PC-3 (cell line): Measurements from ENCODE around the gene GRXCR2. TPM values are rescaled to one million over a fixed set of nuclear protein-coding genes. Genes with fewer than 3 reads are reported as not detected.

ENCODE experiments used
- ATAC-seq: fragments of 200-7000 bp; cut with Tn5 transposase; 2 replicates; pipeline ENCODE4 v1.9.1; 2020; ENCODE audit warnings: mild to moderate bottlenecking, moderate library complexity
- BruUV-seq: library from RNA; stranded (reverse); fragments of 400-500 nt; replicated peaks from 2 replicates; lab custom pipeline; 2021; lab: Mats Ljungman, UMichigan
- CTCF ChIA-PET: fragments of 300-600 bp; sonication (Branson Sonifier 250); formaldehyde crosslinking; loops from one replicate; lab custom pipeline; 2022; ENCODE audit warnings: antibody characterized with exemption; lab: Charles Lee
- POLR2A ChIA-PET: fragments of 300-600 bp; sonication (Branson Sonifier 250); formaldehyde crosslinking; loops from one replicate; lab custom pipeline; 2022; ENCODE audit warnings: antibody characterized with exemption; ENCODE audit not compliant: unreplicated experiment; lab: Charles Lee
- DNase-seq: peaks from one replicate; pipeline ENCODE4 v3.0.0-alpha.2; 2015
- H2AFZ ChIP-seq: fragments of 300-600 bp; sonication (generic); 2 replicates; pipeline ENCODE4 v1.6.0; 2016; ENCODE audit warnings: antibody characterized with exemption, low read length
- H3F3A ChIP-seq: fragments of 300-600 bp; sonication (generic); one replicate; pipeline ENCODE4 v1.6.0; 2017; ENCODE audit warnings: antibody characterized with exemption, low read length, control low read depth, mild to moderate bottlenecking; ENCODE audit not compliant: unreplicated experiment
- H3K27ac ChIP-seq: fragments of 300-600 bp; sonication (generic); 2 replicates; pipeline ENCODE4 v1.5.1; 2016; ENCODE audit warnings: mild to moderate bottlenecking, low read length
- H3K27me3 ChIP-seq: fragments of 300-600 bp; sonication (generic); 2 replicates; pipeline ENCODE4 v1.6.1; 2016; ENCODE audit warnings: low read length, mixed read lengths
- H3K36me3 ChIP-seq: fragments of 300-600 bp; sonication (generic); 2 replicates; pipeline ENCODE4 v1.6.1; 2016; ENCODE audit warnings: low read depth, mixed run types, low read length, mixed read lengths
- H3K4me1 ChIP-seq: fragments of 300-600 bp; sonication (generic); 2 replicates; pipeline ENCODE4 v1.5.1; 2016; ENCODE audit warnings: low read length; ENCODE audit not compliant: insufficient read depth
- H3K4me2 ChIP-seq: fragments of 300-600 bp; sonication (generic); 2 replicates; pipeline ENCODE4 v1.6.0; 2016; ENCODE audit warnings: low read length
- H3K4me3 ChIP-seq: fragments of 300-600 bp; sonication (generic); 2 replicates; pipeline ENCODE4 v1.5.1; 2016; ENCODE audit warnings: mild to moderate bottlenecking, low read length, mixed read lengths
- H3K79me2 ChIP-seq: fragments of 300-600 bp; sonication (generic); 2 replicates; pipeline ENCODE4 v1.6.1; 2017; ENCODE audit warnings: low read length, mixed read lengths
- H3K9ac ChIP-seq: fragments of 300-600 bp; sonication (generic); 2 replicates; pipeline ENCODE4 v1.6.0; 2016; ENCODE audit warnings: mild to moderate bottlenecking, low read length
- H3K9me2 ChIP-seq: fragments of 300-600 bp; sonication (generic); replicated peaks from 2 replicates; pipeline ENCODE4 v1.6.1; 2016; ENCODE audit warnings: mixed run types, low read length, mixed read lengths
- H3K9me3 ChIP-seq: fragments of 300-600 bp; sonication (generic); 2 replicates; pipeline ENCODE4 v1.6.1; 2016; ENCODE audit warnings: low read length, mixed read lengths
- H4K20me1 ChIP-seq: fragments of 300-600 bp; sonication (generic); 2 replicates; pipeline ENCODE4 v1.6.1; 2016; ENCODE audit warnings: low read length, mixed read lengths
- EZH2 ChIP-seq: fragments of 300-600 bp; sonication (generic); IDR thresholded peaks from one replicate; pipeline ENCODE4 v1.6.1; 2017; ENCODE audit warnings: antibody characterized with exemption, mild to moderate bottlenecking, low read length; ENCODE audit not compliant: unreplicated experiment
- EZH2phosphoT487 ChIP-seq: fragments of 300-600 bp; sonication (generic); IDR thresholded peaks from 2 replicates; pipeline ENCODE4 v1.6.1; 2018; ENCODE audit warnings: mild to moderate bottlenecking, antibody characterized with exemption, low read length, borderline replicate concordance
- intact Hi-C: fragments of 100-400 bp; cut with micrococcal nuclease; formaldehyde crosslinking; loops from 2 replicates; pipeline ENCODE4 v1.9.0; 2023
- total RNA-seq: library from RNA; depleted of rRNA; stranded (reverse); fragments of >200 nt; gene quantifications from 2 replicates; pipeline ENCODE4 v1.2.3, GENCODE V29; 2014
- TF ChIP-seq, protein P1 (sequence below): fragments of 300-600 bp; sonication (generic); conservative IDR thresholded peaks from 2 replicates; pipeline ENCODE4 v1.5.1; 2017; ENCODE audit warnings: antibody characterized with exemption, low read depth, mild to moderate bottlenecking, low read length

GRXCR2 gene
- total RNA-seq, 1 experiment from 2014 or later = not detected

- H3K9me2 ChIP-seq = no peaks in the 10 kb centered on the region
- no TSS peak for BruUV-seq
- no peaks in the 10 kb centered on the region for H3K27me3 ChIP-seq
- H3K9me3 ChIP-seq = no peaks in the 10 kb centered on the region
- H3K4me2 ChIP-seq = no peak overlapping the region
- H4K20me1 ChIP-seq = no peaks in the 10 kb centered on the region
- no peak overlapping the region for H3K4me3 ChIP-seq
- no peak overlapping the region for H2AFZ ChIP-seq
- no peak for TF ChIP-seq EZH2phosphoT487
- CTCF ChIA-PET = no interaction called here
- no peak overlapping the region for H3K27ac ChIP-seq
- no peak for DNase-seq
- no peak for ATAC-seq
- POLR2A ChIA-PET = no interaction called here
- H3K79me2 ChIP-seq = no peaks in the 10 kb centered on the region
- intact Hi-C loops = no loop called here
- H3K9ac ChIP-seq = no peak overlapping the region
- H3K4me1 ChIP-seq = peaks cover 5% of the 10 kb centered on the region; the same call in 1 of the 2 replicates
- H3F3A ChIP-seq = no peaks in the 10 kb centered on the region
- no peaks in the 10 kb centered on the region for H3K36me3 ChIP-seq
These were observed 43.3 kb upstream of the GRXCR2 start for GRCh38 chr5:145915970-145916638.

DNA sequence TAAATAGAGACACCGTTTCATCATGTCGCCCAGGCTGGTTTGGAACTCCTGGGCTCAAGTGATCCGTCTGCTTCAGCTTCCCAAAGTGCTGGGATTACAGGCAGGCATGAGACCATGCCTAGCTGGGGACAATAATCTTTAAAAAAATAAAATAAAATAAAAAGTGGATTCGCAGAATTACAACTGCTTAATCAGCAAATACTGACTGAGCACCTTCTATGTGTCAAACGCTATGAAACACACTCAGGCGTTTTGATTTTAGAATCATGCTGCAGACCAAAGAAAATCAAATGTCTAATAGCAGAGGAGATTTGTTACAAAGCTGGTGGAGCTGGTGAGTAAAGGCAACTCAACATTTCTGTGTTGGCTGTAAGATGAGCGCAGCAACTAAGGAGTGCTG, 40.9 kb upstream of the GRXCR2 start:
- Histone ChIP-seq H3K9ac (no peak overlapping the region), H2AFZ (no peak overlapping the region), H3K4me1 (peaks cover 5% of the 10 kb centered on the region; the same call in 1 of the 2 replicates), H3F3A (no peaks in the 10 kb centered on the region), H3K9me3 (no peaks in the 10 kb centered on the region), H4K20me1 (no peaks in the 10 kb centered on the region), H3K27ac (no peak overlapping the region), H3K36me3 (no peaks in the 10 kb centered on the region), H3K4me3 (no peak overlapping the region), H3K79me2 (no peaks in the 10 kb centered on the region), H3K9me2 (no peaks in the 10 kb centered on the region), H3K27me3 (no peaks in the 10 kb centered on the region), H3K4me2 (no peak overlapping the region)
- BruUV-seq = no TSS peak
- DNase-seq (no peak), ATAC-seq (no peak)
- TF ChIP-seq EZH2phosphoT487 = no peak
- TF ChIP-seq, protein P1, sequence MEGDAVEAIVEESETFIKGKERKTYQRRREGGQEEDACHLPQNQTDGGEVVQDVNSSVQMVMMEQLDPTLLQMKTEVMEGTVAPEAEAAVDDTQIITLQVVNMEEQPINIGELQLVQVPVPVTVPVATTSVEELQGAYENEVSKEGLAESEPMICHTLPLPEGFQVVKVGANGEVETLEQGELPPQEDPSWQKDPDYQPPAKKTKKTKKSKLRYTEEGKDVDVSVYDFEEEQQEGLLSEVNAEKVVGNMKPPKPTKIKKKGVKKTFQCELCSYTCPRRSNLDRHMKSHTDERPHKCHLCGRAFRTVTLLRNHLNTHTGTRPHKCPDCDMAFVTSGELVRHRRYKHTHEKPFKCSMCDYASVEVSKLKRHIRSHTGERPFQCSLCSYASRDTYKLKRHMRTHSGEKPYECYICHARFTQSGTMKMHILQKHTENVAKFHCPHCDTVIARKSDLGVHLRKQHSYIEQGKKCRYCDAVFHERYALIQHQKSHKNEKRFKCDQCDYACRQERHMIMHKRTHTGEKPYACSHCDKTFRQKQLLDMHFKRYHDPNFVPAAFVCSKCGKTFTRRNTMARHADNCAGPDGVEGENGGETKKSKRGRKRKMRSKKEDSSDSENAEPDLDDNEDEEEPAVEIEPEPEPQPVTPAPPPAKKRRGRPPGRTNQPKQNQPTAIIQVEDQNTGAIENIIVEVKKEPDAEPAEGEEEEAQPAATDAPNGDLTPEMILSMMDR = no peak
- intact Hi-C loops = no loop called here
- CTCF ChIA-PET = no interaction called here
- POLR2A ChIA-PET = no interaction called here

DNA sequence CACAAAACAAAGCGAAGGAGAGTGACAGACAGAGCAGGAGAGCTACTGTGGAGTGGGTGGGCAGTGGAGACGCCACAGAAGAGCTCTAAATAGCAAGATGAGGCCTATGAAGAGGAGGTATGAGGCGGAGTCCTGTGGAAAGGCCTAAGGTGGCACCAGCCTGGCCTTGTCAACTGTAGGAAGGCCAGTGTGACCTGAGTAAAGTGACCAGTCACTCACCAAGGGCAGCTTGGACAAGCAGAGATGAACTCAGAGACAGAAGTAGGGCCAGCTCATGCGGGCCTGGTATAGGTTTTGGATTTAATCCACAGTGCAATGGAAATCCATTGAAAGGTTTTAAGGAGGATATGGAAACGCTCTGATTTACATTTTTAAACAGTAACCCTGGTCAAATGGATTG, 39.8 kb upstream of the GRXCR2 start:
- no TSS peak for BruUV-seq

More for the DNA sequence above, 39.8 kb upstream of the GRXCR2 start:
- Histone ChIP-seq H3K4me1 (peaks cover 5% of the 10 kb centered on the region; the same call in 1 of the 2 replicates), H3K9ac (no peak overlapping the region), H3K9me2 (no peaks in the 10 kb centered on the region), H3K36me3 (no peaks in the 10 kb centered on the region), H3K9me3 (no peaks in the 10 kb centered on the region), H3K27ac (no peak overlapping the region), H4K20me1 (no peaks in the 10 kb centered on the region), H3K27me3 (no peaks in the 10 kb centered on the region), H3K4me3 (no peak overlapping the region), H3F3A (no peaks in the 10 kb centered on the region), H3K79me2 (no peaks in the 10 kb centered on the region), H3K4me2 (no peak overlapping the region), H2AFZ (no peak overlapping the region)
- no peak for TF ChIP-seq EZH2phosphoT487
- TF ChIP-seq EZH2 = no peak
- TF ChIP-seq, protein P1 = no peak
- POLR2A ChIA-PET = no interaction called here
- intact Hi-C loops = no loop called here
- CTCF ChIA-PET = no interaction called here
- ATAC-seq (no peak), DNase-seq (no peak)
